HG02642 (cell line): ENCODE results near the gene RBMS3.
A peak's percentile ranks its signal among the peaks of the same experiment; 100 is the strongest.

Experiments
- ATAC-seq: cut with Tn5 transposase; IDR thresholded peaks from one replicate; pipeline ENCODE4 v1.9.1; 2021; ENCODE audit warnings: mild to moderate bottlenecking; ENCODE audit not compliant: unreplicated experiment, poor library complexity

RBMS3 gene

GRCh38 chr3:29898171-29898965 lies 617.5 kb downstream of the RBMS3 start:
- ATAC-seq = no peak

- ATAC-seq = no peak
These were observed 618.1 kb downstream of the RBMS3 start for GRCh38 chr3:29899021-29899420.

GRCh38 chr3:29901097-29901496 lies 620.2 kb downstream of the RBMS3 start:
- ATAC-seq = no peak

GRCh38 chr3:29903600-29903999 lies 622.7 kb downstream of the RBMS3 start:
- no peak for ATAC-seq

GRCh38 chr3:29906906-29907305 lies 626.0 kb downstream of the RBMS3 start:
- no peak for ATAC-seq

- no peak for ATAC-seq
These were observed 631.9 kb downstream of the RBMS3 start for GRCh38 chr3:29912600-29913288.

- no peak for ATAC-seq
These were observed 634.1 kb downstream of the RBMS3 start for GRCh38 chr3:29914861-29915524.

- ATAC-seq = no peak
These were observed 638.7 kb downstream of the RBMS3 start for GRCh38 chr3:29919571-29919970.

- no peak for ATAC-seq
These were observed 642.3 kb downstream of the RBMS3 start for GRCh38 chr3:29922992-29923746.

- ATAC-seq = no peak
These were observed 644.1 kb downstream of the RBMS3 start for GRCh38 chr3:29924783-29925561.

- ATAC-seq = no peak
These were observed 645.5 kb downstream of the RBMS3 start for GRCh38 chr3:29926378-29926777.

- no peak for ATAC-seq
These were observed 651.9 kb downstream of the RBMS3 start for GRCh38 chr3:29932696-29933325.

- no peak for ATAC-seq
These were observed 653.1 kb downstream of the RBMS3 start for GRCh38 chr3:29933802-29934490.

GRCh38 chr3:29934751-29935150 lies 653.9 kb downstream of the RBMS3 start:
- no peak for ATAC-seq

GRCh38 chr3:29936054-29936453 lies 655.2 kb downstream of the RBMS3 start:
- ATAC-seq = peak; percentile 84

- no peak for ATAC-seq
These were observed 655.9 kb downstream of the RBMS3 start for GRCh38 chr3:29936766-29937165.

GRCh38 chr3:29937185-29937584 lies 656.3 kb downstream of the RBMS3 start:
- ATAC-seq = no peak

GRCh38 chr3:29940759-29941323 lies 660.0 kb downstream of the RBMS3 start:
- no peak for ATAC-seq
